Mucosa of gallbladder (tissue), 1 donor: Measurements from ENCODE around the gene PCDHB10. TPM values are rescaled to one million over a fixed set of nuclear protein-coding genes. Genes with fewer than 3 reads are reported as not detected.
"Not testable (repeated sequence)": the region's sequence is repeated elsewhere in the genome, so short reads cannot be mapped to it uniquely, and the experiment has no call there.

Experiments
- DNase-seq: peaks from one replicate; pipeline ENCODE4 v3.0.0-alpha.2; 2020; ENCODE audit warnings: low spot score
- total RNA-seq: library from RNA; stranded (reverse); gene quantifications from one replicate; pipeline ENCODE4 v1.2.1, GENCODE V29; 2021
- donor health status: DM: no; HTN: no; CAD: no.

Gene PCDHB10
- total RNA-seq, result 2.5 TPM

- no peak for DNase-seq
Observed at GRCh38 chr5:141192110-141192725, at the start of gene PCDHB10. TSS of gene PCDHB10 (plus strand) at chr5:141192353. CDS start at chr5:141192553, 200 bp downstream.

GRCh38 chr5:141149812-141150211 is 42.3 kb upstream of the PCDHB10 start, which contains the start of gene PCDHB6:
TSS of gene PCDHB6 (plus strand) at chr5:141150057. CDS start at chr5:141150258, 201 bp downstream.
- no peak for DNase-seq

- no peak for DNase-seq
Observed at GRCh38 chr5:141150224-141150992, 41.7 kb upstream of the PCDHB10 start.

- DNase-seq, result no peak
Observed at GRCh38 chr5:141150993-141151325, 41.2 kb upstream of the PCDHB10 start.

GRCh38 chr5:141151632-141152031 is 40.5 kb upstream of the PCDHB10 start:
- DNase-seq, result not testable (repeated sequence)

GRCh38 chr5:141152096-141152495 is 40.1 kb upstream of the PCDHB10 start:
- not testable (repeated sequence) for DNase-seq

- DNase-seq, result no peak
Observed at GRCh38 chr5:141155540-141156374, 36.4 kb upstream of the PCDHB10 start.

GRCh38 chr5:141157356-141157755 is 34.8 kb upstream of the PCDHB10 start:
- DNase-seq, result not testable (repeated sequence)

GRCh38 chr5:141157901-141158300 is 34.3 kb upstream of the PCDHB10 start:
- DNase-seq, result not testable (repeated sequence)

GRCh38 chr5:141172381-141173204 is 19.6 kb upstream of the PCDHB10 start, which contains the start of gene PCDHB7:
TSS of gene PCDHB7 (plus strand) at chr5:141172644. CDS start at chr5:141172836, 192 bp downstream.
- no peak for DNase-seq

GRCh38 chr5:141174291-141175104 is 17.7 kb upstream of the PCDHB10 start:
- DNase-seq, result not testable (repeated sequence)

- no peak for DNase-seq
Observed at GRCh38 chr5:141175933-141176332, 16.2 kb upstream of the PCDHB10 start.

- DNase-seq, result not testable (repeated sequence)
Observed at GRCh38 chr5:141177577-141178191, 14.5 kb upstream of the PCDHB10 start, which contains the start of gene PCDHB8. TSS of gene PCDHB8 (plus strand) at chr5:141177790. CDS start at chr5:141178035, 245 bp downstream.

GRCh38 chr5:141179371-141179770 is 12.8 kb upstream of the PCDHB10 start:
- not testable (repeated sequence) for DNase-seq

- not testable (repeated sequence) for DNase-seq
Observed at GRCh38 chr5:141179876-141180275, 12.3 kb upstream of the PCDHB10 start.

GRCh38 chr5:141180313-141180712 is 11.8 kb upstream of the PCDHB10 start:
- no peak for DNase-seq

GRCh38 chr5:141182248-141182647 is 9.9 kb upstream of the PCDHB10 start, which contains the start of gene PCDHB16:
TSS of gene PCDHB16 (plus strand) at chr5:141182387. CDS start at chr5:141182560, 173 bp downstream.
- DNase-seq, result no peak

GRCh38 chr5:141184117-141184855 is 7.9 kb upstream of the PCDHB10 start:
- not testable (repeated sequence) for DNase-seq
